ENCODE data around the gene SSU72. TPM values are rescaled to one million over a fixed set of nuclear protein-coding genes. Genes with fewer than 3 reads are reported as not detected.

The SSU72 gene
- total and polyA plus RNA-seq, 2 donors from 2014 or later: 102 to 143 TPM

- Histone ChIP-seq H3K36me3 (ENCODE audit: control insufficient read depth in 2 of 3, insufficient read depth in 3 of 3, low read length in 3 of 3) (peaks cover 0 to 6% (median 0%) of the 10 kb centered on the region in 3 donors), H3K4me1 (ENCODE audit: control insufficient read depth in 2 of 3, insufficient read depth in 2 of 3, low read depth in 1 of 3, low read length in 3 of 3) (peaks cover 0 to 25% (median 10%) of the 10 kb centered on the region in 3 donors), H3K27ac (ENCODE audit: low read depth in 2 of 2, low read length in 2 of 2) (peak overlapping the region in 1 of 2 donors; percentile 100), H3K27me3 (ENCODE audit: control insufficient read depth, insufficient read depth, low read length) (no peaks in the 10 kb centered on the region), H3K4me3 (ENCODE audit: low read length in 3 of 3) (peak overlapping the region; percentile 74 to 85 (median 85)), H3K9ac (ENCODE audit: low read length in 3 of 3) (peak overlapping the region in 2 of 3 donors; percentile 26 to 77), H3K9me3 (ENCODE audit: control insufficient read depth in 2 of 3, insufficient read depth in 1 of 3, low read length in 3 of 3) (no peaks in the 10 kb centered on the region)
- intact Hi-C loops (cut with DNase I): no loop called here
- DNase-seq (no peak), FAIRE-seq (no peak)
- no peak for TF ChIP-seq CTCF (IDR thresholded peaks at IDR 0.05; ENCODE audit: borderline replicate concordance, extremely low read depth, insufficient read depth)
These were observed 40.2 kb upstream of the SSU72 start for GRCh38 chr1:1614954-1615255.

GRCh38 chr1:1614204-1614953, 39.7 kb upstream of the SSU72 start:
- no peak for TF ChIP-seq CTCF (IDR thresholded peaks at IDR 0.05; ENCODE audit: borderline replicate concordance, extremely low read depth, insufficient read depth)
- peaks cover 0 to 25% (median 10%) of the 10 kb centered on the region in 3 donors for H3K4me1 ChIP-seq (ENCODE audit: control insufficient read depth in 2 of 3, insufficient read depth in 2 of 3, low read depth in 1 of 3, low read length in 3 of 3)
- no peak for FAIRE-seq

GRCh38 chr1:1613509-1614082, 38.9 kb upstream of the SSU72 start:
- DNase-seq (peak in 1 of 5 donors; percentile 30), FAIRE-seq (no peak)
- Histone ChIP-seq H3K9ac (ENCODE audit: low read length in 3 of 3) (peak overlapping the region in 1 of 3 donors; percentile 77), H3K27me3 (ENCODE audit: control insufficient read depth, insufficient read depth, low read length) (no peaks in the 10 kb centered on the region), H3K27ac (ENCODE audit: low read depth in 2 of 2, low read length in 2 of 2) (no peak overlapping the region), H3K4me3 (ENCODE audit: low read length in 3 of 3) (peak overlapping the region in 2 of 3 donors; percentile 74 to 85), H3K4me1 (ENCODE audit: control insufficient read depth in 2 of 3, insufficient read depth in 2 of 3, low read depth in 1 of 3, low read length in 3 of 3) (peaks cover 0 to 25% (median 10%) of the 10 kb centered on the region in 3 donors), H3K9me3 (ENCODE audit: control insufficient read depth in 2 of 3, insufficient read depth in 1 of 3, low read length in 3 of 3) (no peaks in the 10 kb centered on the region), H3K36me3 (ENCODE audit: control insufficient read depth in 2 of 3, insufficient read depth in 3 of 3, low read length in 3 of 3) (peaks cover 0 to 6% (median 0%) of the 10 kb centered on the region in 3 donors)
- intact Hi-C loops (cut with DNase I): no loop called here
- no peak for TF ChIP-seq CTCF (IDR thresholded peaks at IDR 0.05; ENCODE audit: borderline replicate concordance, extremely low read depth, insufficient read depth)

More at GRCh38 chr1:1614204-1614953, 39.7 kb upstream of the SSU72 start:
- Histone ChIP-seq H3K4me3 (ENCODE audit: low read length in 3 of 3) (peak overlapping the region; percentile 74 to 85 (median 85)), H3K36me3 (ENCODE audit: control insufficient read depth in 2 of 3, insufficient read depth in 3 of 3, low read length in 3 of 3) (peaks cover 0 to 6% (median 0%) of the 10 kb centered on the region in 3 donors), H3K27me3 (ENCODE audit: control insufficient read depth, insufficient read depth, low read length) (no peaks in the 10 kb centered on the region), H3K9me3 (ENCODE audit: control insufficient read depth in 2 of 3, insufficient read depth in 1 of 3, low read length in 3 of 3) (no peaks in the 10 kb centered on the region), H3K27ac (ENCODE audit: low read depth in 2 of 2, low read length in 2 of 2) (no peak overlapping the region), H3K9ac (ENCODE audit: low read length in 3 of 3) (peak overlapping the region in 2 of 3 donors; percentile 26 to 77)
- intact Hi-C loops (cut with DNase I): no loop called here
- DNase-seq: peak; percentile 61 to 72 (median 68)
